ENCODE results near the gene YBEY.

Gene YBEY

GRCh38 chr21:46327711-46328110 is 41.6 kb downstream of the YBEY start:
- DNase-seq (ENCODE audit: low read depth in 2 of 2), result no peak

GRCh38 chr21:46328151-46328550 is 42.0 kb downstream of the YBEY start:
- DNase-seq (ENCODE audit: low read depth in 2 of 2), result no peak

- DNase-seq (ENCODE audit: low read depth in 2 of 2), result no peak
Observed at GRCh38 chr21:46329796-46330195, 43.7 kb downstream of the YBEY start.

GRCh38 chr21:46334351-46335140 is 48.4 kb downstream of the YBEY start:
- DNase-seq (ENCODE audit: low read depth in 2 of 2), result no peak

GRCh38 chr21:46336603-46337002 is 50.5 kb downstream of the YBEY start:
- no peak for DNase-seq (ENCODE audit: low read depth in 2 of 2)

- DNase-seq (ENCODE audit: low read depth in 2 of 2), result no peak
Observed at GRCh38 chr21:46340998-46341397, 54.9 kb downstream of the YBEY start.

GRCh38 chr21:46344219-46344915 is 58.2 kb downstream of the YBEY start:
- no peak for DNase-seq (ENCODE audit: low read depth in 2 of 2)

DNA sequence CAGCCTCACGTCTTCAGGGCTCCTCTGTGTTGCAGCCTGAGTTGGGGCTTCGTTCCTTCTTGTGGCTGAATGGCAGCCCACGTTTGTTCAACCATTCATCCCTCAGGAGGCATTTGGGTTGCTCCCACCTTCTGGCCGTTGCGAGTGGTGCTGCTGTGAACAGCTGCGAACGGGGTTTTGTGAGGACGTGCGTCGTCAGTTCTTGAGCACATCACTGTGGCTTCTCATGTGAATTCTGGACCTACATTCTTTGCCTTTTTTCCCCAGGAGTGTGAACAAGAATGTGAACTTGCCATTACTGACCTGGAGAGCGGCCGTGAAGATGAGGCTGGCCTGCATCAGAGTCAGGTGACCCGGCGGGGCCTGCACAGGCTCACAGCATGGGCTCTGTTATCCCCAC is 59.7 kb downstream of the YBEY start:
- DNase-seq (ENCODE audit: low read depth in 2 of 2), result no peak

GRCh38 chr21:46346296-46347202 is 60.4 kb downstream of the YBEY start:
- no peak for DNase-seq (ENCODE audit: low read depth in 2 of 2)

DNA sequence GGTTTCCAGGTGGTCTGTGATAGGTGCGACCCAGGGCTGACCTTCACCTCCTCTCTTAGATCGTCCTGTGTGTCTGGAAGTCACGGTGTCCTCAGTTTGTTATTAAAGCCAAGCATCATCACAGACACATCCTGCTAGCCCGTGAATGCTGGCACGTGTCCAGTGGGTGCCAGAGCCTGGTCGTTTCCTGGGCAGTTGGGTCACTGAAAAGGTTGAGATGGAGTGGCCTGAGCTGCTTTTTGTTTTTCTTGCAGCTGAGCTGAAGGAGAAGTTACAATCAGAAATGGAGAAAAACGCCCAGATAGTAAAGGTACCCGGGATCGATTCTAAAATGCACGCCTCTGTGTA is 61.0 kb downstream of the YBEY start:
- DNase-seq (ENCODE audit: low read depth in 2 of 2), result no peak

All from stimulated activated CD8-positive, alpha-beta memory T cell treated with anti-CD3 and anti-CD28 coated beads, Interleukin-15, amount 100 ng/mL, for 4 hours (primary cell).